SK-N-SH treated with all-trans-retinoic acid at 6 μM for 48 hours (cell line): ENCODE measurements around the gene STARD13.

Source experiments
- ATAC-seq: fragments of 200-7000 bp; cut with Tn5 transposase; 3 replicates; pipeline ENCODE4 v1.9.1; 2020; ENCODE audit warnings: mild to moderate bottlenecking, moderate library complexity
- BACH2 ChIP-seq: fragments of 250-450 bp; sonication (Bioruptor Pico); IDR thresholded peaks from 2 replicates; pipeline ENCODE4 v1.9.0; 2021; ENCODE audit warnings: mild to moderate bottlenecking, borderline replicate concordance
- CSRNP3 ChIP-seq: fragments of 250-450 bp; sonication (Bioruptor Pico); IDR thresholded peaks from 2 replicates; pipeline ENCODE4 v1.5.1; 2021; ENCODE audit warnings: mild to moderate bottlenecking, moderate library complexity
- ESRRG ChIP-seq: fragments of 250-450 bp; sonication (Bioruptor Pico); IDR thresholded peaks from 2 replicates; pipeline ENCODE4 v1.6.1; 2021; ENCODE audit warnings: mild to moderate bottlenecking
- GLIS3 ChIP-seq: fragments of 250-450 bp; sonication (Bioruptor Pico); IDR thresholded peaks from 2 replicates; pipeline ENCODE4 v1.5.0; 2020; ENCODE audit warnings: mild to moderate bottlenecking, moderate library complexity
- ISL1 ChIP-seq: fragments of 250-450 bp; sonication (Bioruptor Pico); IDR thresholded peaks from 2 replicates; pipeline ENCODE4 v2.1.2; 2022; ENCODE audit warnings: mild to moderate bottlenecking, moderate library complexity
- PATZ1 ChIP-seq: fragments of 250-450 bp; sonication (Bioruptor Pico); IDR thresholded peaks from 2 replicates; pipeline ENCODE4 v1.8.0; 2020; ENCODE audit warnings: mild to moderate bottlenecking, moderate library complexity, borderline replicate concordance
- POU6F1 ChIP-seq: fragments of 250-450 bp; sonication (Bioruptor Pico); IDR thresholded peaks from 2 replicates; pipeline ENCODE4 v1.8.0; 2021; ENCODE audit warnings: low read depth, mild to moderate bottlenecking, moderate library complexity, borderline replicate concordance
- PPARA ChIP-seq: fragments of 250-450 bp; sonication (Bioruptor Pico); IDR thresholded peaks from 2 replicates; pipeline ENCODE4 v1.5.0; 2020; ENCODE audit warnings: mild to moderate bottlenecking, borderline replicate concordance
- SNAI2 ChIP-seq: fragments of 250-450 bp; sonication (Bioruptor Pico); IDR thresholded peaks from 2 replicates; pipeline ENCODE4 v1.5.0; 2020; ENCODE audit warnings: mild to moderate bottlenecking, moderate library complexity
- TOX ChIP-seq: fragments of 250-450 bp; sonication (Bioruptor Pico); IDR thresholded peaks from 2 replicates; pipeline ENCODE4 v1.8.0; 2021; ENCODE audit warnings: mild to moderate bottlenecking, moderate library complexity, borderline replicate concordance
- TSHZ2 ChIP-seq: fragments of 250-450 bp; sonication (Bioruptor Pico); IDR thresholded peaks from 2 replicates; pipeline ENCODE4 v1.5.0; 2020; ENCODE audit warnings: mild to moderate bottlenecking, moderate library complexity
- ZC3H10 ChIP-seq: fragments of 250-450 bp; sonication (Bioruptor Pico); IDR thresholded peaks from 2 replicates; pipeline ENCODE4 v1.5.1; 2021; ENCODE audit warnings: mild to moderate bottlenecking, moderate library complexity
- ZFP3 ChIP-seq: fragments of 250-450 bp; sonication (Bioruptor Pico); IDR thresholded peaks from 2 replicates; pipeline ENCODE4 v1.5.0; 2020; ENCODE audit warnings: mild to moderate bottlenecking, moderate library complexity
- ZFP30 ChIP-seq: fragments of 450-650 bp; formaldehyde crosslinking; IDR thresholded peaks from 2 replicates; pipeline ENCODE4 v1.5.0; 2022; ENCODE audit warnings: mild to moderate bottlenecking, moderate library complexity
- ZNF565 ChIP-seq: fragments of 450-650 bp; formaldehyde crosslinking; conservative IDR thresholded peaks from 2 replicates; pipeline ENCODE4 v1.5.0; 2020; ENCODE audit warnings: low read depth, mild to moderate bottlenecking, moderate library complexity
- ZNF8 ChIP-seq: fragments of 450-650 bp; formaldehyde crosslinking; IDR thresholded peaks from 2 replicates; pipeline ENCODE4 v1.5.0; 2020; ENCODE audit warnings: mild to moderate bottlenecking, moderate library complexity

Gene STARD13

GRCh38 chr13:33321686-33322542 lies 36.4 kb upstream of the STARD13 start:
- TF ChIP-seq BACH2 (CRISPR knock-in tag) = no peak
- TF ChIP-seq PATZ1 (CRISPR knock-in tag) = no peak
- TF ChIP-seq ZNF8 (CRISPR knock-in tag) = no peak
- no peak for TF ChIP-seq ZFP3 (CRISPR knock-in tag)
- no peak for TF ChIP-seq POU6F1 (CRISPR knock-in tag)
- TF ChIP-seq ESRRG (CRISPR knock-in tag) = no peak
- no peak for TF ChIP-seq ZFP30 (CRISPR knock-in tag)
- no peak for TF ChIP-seq ISL1 (CRISPR knock-in tag)
- TF ChIP-seq SNAI2 (CRISPR knock-in tag) = no peak
- ATAC-seq = no peak

- TF ChIP-seq PPARA = no peak
- TF ChIP-seq ISL1 (CRISPR knock-in tag) = no peak
- TF ChIP-seq CSRNP3 (CRISPR knock-in tag) = no peak
- no peak for TF ChIP-seq TSHZ2 (CRISPR knock-in tag)
- TF ChIP-seq TOX (CRISPR knock-in tag) = no peak
- no peak for TF ChIP-seq SNAI2 (CRISPR knock-in tag)
- TF ChIP-seq, all 23 proteins: peak for 0
- ATAC-seq = no peak
Measured at GRCh38 chr13:33319859-33320258, 34.3 kb upstream of the STARD13 start.

- TF ChIP-seq TOX (CRISPR knock-in tag) (no peak), TSHZ2 (CRISPR knock-in tag) (no peak), ESRRG (CRISPR knock-in tag) (no peak), ZC3H10 (CRISPR knock-in tag) (no peak), GLIS3 (CRISPR knock-in tag) (no peak), POU6F1 (CRISPR knock-in tag) (no peak), ZFP3 (CRISPR knock-in tag) (no peak), SNAI2 (CRISPR knock-in tag) (no peak), ZNF565 (CRISPR knock-in tag) (no peak), ZFP30 (CRISPR knock-in tag) (no peak), PATZ1 (CRISPR knock-in tag) (no peak), BACH2 (CRISPR knock-in tag) (no peak)
- no peak for ATAC-seq
Measured at GRCh38 chr13:33318744-33319143, 33.2 kb upstream of the STARD13 start.
